Esophagus muscularis mucosa (tissue), 4 donors: ENCODE results near the gene OR56A1.

ENCODE experiments used
- EP300 ChIP-seq: sonication (generic); formaldehyde crosslinking; IDR thresholded peaks from one replicate; pipeline ENCODE4 v1.6.1; 2017; ENCODE audit warnings: antibody characterized with exemption
- POLR2A ChIP-seq: fragments of 450-650 bp; IDR thresholded peaks from one replicate; pipeline ENCODE4 v1.6.1; 2017; ENCODE audit warnings: antibody characterized with exemption, moderate library complexity, mild to moderate bottlenecking, low read depth
- POLR2AphosphoS5 ChIP-seq, 2 donors: sonication (generic); formaldehyde crosslinking; IDR thresholded peaks; one replicate each; pipeline ENCODE4 v1.6.1; 2017; ENCODE audit warnings: antibody characterized with exemption in 2 of 2
- TF ChIP-seq, protein P1 (sequence below), 3 experiments: fragments of 200-600 bp in 2 of 3; fragments of 450-650 bp in 1 of 3; sonication (generic) in 2 of 3; IDR thresholded peaks; one replicate each; pipeline ENCODE4 v1.5.1; 2017 to 2019; ENCODE audit warnings: antibody characterized with exemption in 3 of 3, mild to moderate bottlenecking in 2 of 3, moderate library complexity in 1 of 3

DNA sequence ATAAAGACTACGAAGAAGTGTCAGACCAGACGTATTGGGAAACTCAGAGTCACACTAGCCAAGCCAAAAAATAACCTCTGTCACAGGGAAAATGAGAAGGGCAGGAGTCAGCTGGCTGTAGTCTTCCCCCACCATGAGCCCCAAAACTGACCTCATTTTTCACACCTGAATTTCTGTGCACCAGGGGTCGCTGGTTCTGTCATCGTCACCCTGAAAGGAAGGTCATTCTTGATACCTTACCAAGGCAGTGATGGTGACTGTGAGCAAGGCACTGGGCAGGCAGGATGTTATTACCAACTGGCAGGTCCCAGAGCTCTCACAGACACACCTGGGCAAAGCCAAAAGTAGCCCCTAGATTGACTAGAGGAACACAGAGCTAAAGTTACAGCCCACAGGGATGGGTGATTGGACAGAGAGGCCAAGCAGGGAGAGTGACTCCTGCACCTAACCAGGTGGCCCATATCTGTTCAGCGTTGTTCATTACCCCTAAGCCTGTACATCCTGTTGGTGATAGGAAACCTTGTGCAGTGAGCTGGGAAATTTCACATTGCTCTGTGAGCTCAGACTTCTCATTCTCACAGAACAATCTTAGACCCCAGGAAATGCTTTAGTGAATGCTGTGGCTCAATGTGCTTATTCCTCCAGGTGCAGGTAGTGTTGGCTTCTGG, 32.3 kb upstream of the OR56A1 start:
- no peak for TF ChIP-seq POLR2AphosphoS5 (IDR thresholded peaks at IDR 0.05)
- TF ChIP-seq, protein P1, sequence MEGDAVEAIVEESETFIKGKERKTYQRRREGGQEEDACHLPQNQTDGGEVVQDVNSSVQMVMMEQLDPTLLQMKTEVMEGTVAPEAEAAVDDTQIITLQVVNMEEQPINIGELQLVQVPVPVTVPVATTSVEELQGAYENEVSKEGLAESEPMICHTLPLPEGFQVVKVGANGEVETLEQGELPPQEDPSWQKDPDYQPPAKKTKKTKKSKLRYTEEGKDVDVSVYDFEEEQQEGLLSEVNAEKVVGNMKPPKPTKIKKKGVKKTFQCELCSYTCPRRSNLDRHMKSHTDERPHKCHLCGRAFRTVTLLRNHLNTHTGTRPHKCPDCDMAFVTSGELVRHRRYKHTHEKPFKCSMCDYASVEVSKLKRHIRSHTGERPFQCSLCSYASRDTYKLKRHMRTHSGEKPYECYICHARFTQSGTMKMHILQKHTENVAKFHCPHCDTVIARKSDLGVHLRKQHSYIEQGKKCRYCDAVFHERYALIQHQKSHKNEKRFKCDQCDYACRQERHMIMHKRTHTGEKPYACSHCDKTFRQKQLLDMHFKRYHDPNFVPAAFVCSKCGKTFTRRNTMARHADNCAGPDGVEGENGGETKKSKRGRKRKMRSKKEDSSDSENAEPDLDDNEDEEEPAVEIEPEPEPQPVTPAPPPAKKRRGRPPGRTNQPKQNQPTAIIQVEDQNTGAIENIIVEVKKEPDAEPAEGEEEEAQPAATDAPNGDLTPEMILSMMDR (IDR thresholded peaks at IDR 0.05) = no peak
- TF ChIP-seq POLR2A = no peak
- no peak for TF ChIP-seq EP300
